Astrocyte (in vitro differentiated cells and primary cell): ENCODE measurements around the gene PDGFD. TPM values are rescaled to one million over a fixed set of nuclear protein-coding genes. Genes with fewer than 3 reads are reported as not detected.
A peak's percentile ranks its signal among the peaks of the same experiment; 100 is the strongest.

ENCODE experiments used
- DNase-seq: peaks from one replicate; pipeline ENCODE4 v3.0.0-alpha.2; 2010; ENCODE audit warnings: low read depth
- FAIRE-seq: peaks from 2 replicates; lab custom pipeline; 2011; peaks lifted over from hg19 to GRCh38; lab: Jason Lieb, UNC
- H2AFZ ChIP-seq: 2 replicates; pipeline ENCODE4 v1.6.0; 2012; ENCODE audit warnings: low read depth, low read length, inconsistent platforms
- H3K27ac ChIP-seq: 2 replicates; pipeline ENCODE4 v1.5.1; 2011; ENCODE audit warnings: low read depth, low read length, inconsistent platforms
- H3K27me3 ChIP-seq: 2 replicates; pipeline ENCODE4 v1.6.0; 2011; ENCODE audit warnings: low read length, inconsistent platforms; ENCODE audit not compliant: insufficient read depth
- H3K36me3 ChIP-seq: 2 replicates; pipeline ENCODE4 v1.5.1; 2011; ENCODE audit warnings: low read length, inconsistent platforms; ENCODE audit not compliant: insufficient read depth
- H3K4me1 ChIP-seq: 2 replicates; pipeline ENCODE4 v1.5.1; 2011; ENCODE audit warnings: low read length, inconsistent platforms; ENCODE audit not compliant: insufficient read depth
- H3K4me2 ChIP-seq: 2 replicates; pipeline ENCODE4 v1.6.0; 2012; ENCODE audit warnings: low read length, inconsistent platforms
- H3K4me3 ChIP-seq: 2 replicates; pipeline ENCODE4 v1.5.1; 2011; ENCODE audit warnings: low read depth, mild to moderate bottlenecking, low read length, inconsistent platforms; ENCODE audit not compliant: insufficient read depth
- H3K79me2 ChIP-seq: 2 replicates; pipeline ENCODE4 v1.6.0; 2012; ENCODE audit warnings: mild to moderate bottlenecking, low read length, inconsistent platforms; ENCODE audit not compliant: insufficient read depth
- H3K9ac ChIP-seq: 2 replicates; pipeline ENCODE4 v1.6.0; 2012; ENCODE audit warnings: mild to moderate bottlenecking, low read length, inconsistent platforms
- H3K9me3 ChIP-seq: 2 replicates; pipeline ENCODE4 v1.5.1; 2012; ENCODE audit warnings: low read depth, mild to moderate bottlenecking, low read length, inconsistent platforms; ENCODE audit not compliant: insufficient read depth
- H4K20me1 ChIP-seq: 2 replicates; pipeline ENCODE4 v1.6.0; 2012; ENCODE audit warnings: low read length, inconsistent platforms; ENCODE audit not compliant: insufficient read depth
- H3K27ac Mint-ChIP-seq: one replicate; pipeline ENCODE4 v1.8.0; 2021; ENCODE audit warnings: mild to moderate bottlenecking, mixed read lengths; ENCODE audit not compliant: unreplicated experiment
- H3K27me3 Mint-ChIP-seq: one replicate; pipeline ENCODE4 v1.8.0; 2021; ENCODE audit warnings: low read depth, mixed read lengths; ENCODE audit not compliant: unreplicated experiment
- H3K36me3 Mint-ChIP-seq: one replicate; pipeline ENCODE4 v1.8.0; 2021; ENCODE audit warnings: low read depth, mixed read lengths; ENCODE audit not compliant: unreplicated experiment
- H3K4me1 Mint-ChIP-seq: one replicate; pipeline ENCODE4 v1.8.0; 2021; ENCODE audit warnings: low read depth, mixed read lengths; ENCODE audit not compliant: unreplicated experiment
- H3K4me3 Mint-ChIP-seq: one replicate; pipeline ENCODE4 v1.8.0; 2021; ENCODE audit warnings: mild to moderate bottlenecking, moderate library complexity, mixed read lengths; ENCODE audit not compliant: unreplicated experiment
- H3K9me3 Mint-ChIP-seq: one replicate; pipeline ENCODE4 v1.8.0; 2021; ENCODE audit warnings: mild to moderate bottlenecking, mixed read lengths; ENCODE audit not compliant: unreplicated experiment
- EZH2 ChIP-seq: IDR thresholded peaks from 2 replicates; pipeline ENCODE4 v1.6.1; 2012; ENCODE audit warnings: mild to moderate bottlenecking, low read length, inconsistent platforms; ENCODE audit not compliant: insufficient read depth
- total RNA-seq: library from RNA; stranded (reverse); gene quantifications from 2 replicates; pipeline ENCODE4 v1.2.1, GENCODE V29; 2021
- TF ChIP-seq, protein P1 (sequence below): IDR thresholded peaks from 2 replicates; pipeline ENCODE4 v1.5.1; 2011; ENCODE audit warnings: low read depth, mild to moderate bottlenecking, inconsistent platforms, low read length, moderate library complexity; ENCODE audit not compliant: insufficient read depth

PDGFD gene
- total RNA-seq, 1 donor from 2014 or later = 2.6 TPM

DNA sequence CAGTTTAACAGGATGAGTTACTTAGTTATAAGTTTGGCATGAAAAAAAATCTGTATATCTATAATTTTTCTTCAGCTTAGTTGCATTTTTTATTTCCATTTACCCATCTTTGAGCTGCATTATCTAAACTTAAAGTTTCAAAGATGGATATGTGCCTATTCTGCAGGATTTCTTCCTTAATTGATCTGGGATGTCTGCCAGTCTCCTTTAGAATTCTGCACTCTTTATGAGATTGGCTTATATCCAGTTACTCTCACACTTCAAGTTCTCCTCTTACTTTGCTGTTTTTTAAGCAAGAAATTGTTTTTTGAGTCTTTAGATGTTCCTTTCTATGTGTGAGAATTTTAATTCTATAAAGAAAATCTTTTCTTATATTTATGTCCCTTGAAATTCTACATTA, 5.1 kb upstream of the PDGFD start:
- FAIRE-seq = no peak
- H3K9me3 ChIP-seq = no peaks in the 10 kb centered on the region
- no peaks in the 10 kb centered on the region for H3K27me3 Mint-ChIP-seq

GRCh38 chr11:104165014-104165413, 1.1 kb upstream of the PDGFD start:
- Mint-ChIP-seq H3K27me3 (no peaks in the 10 kb centered on the region), H3K9me3 (no peaks in the 10 kb centered on the region), H3K4me3 (peak overlapping the region; percentile 9), H3K36me3 (no peaks in the 10 kb centered on the region), H3K4me1 (no peaks in the 10 kb centered on the region), H3K27ac (no peak overlapping the region)
- peaks cover 6% of the 10 kb centered on the region for H3K4me1 ChIP-seq
- no peaks in the 10 kb centered on the region for H3K9me3 ChIP-seq
- H4K20me1 ChIP-seq = no peaks in the 10 kb centered on the region
- H3K27me3 ChIP-seq = no peaks in the 10 kb centered on the region
- DNase-seq (no peak), FAIRE-seq (no peak)
- peak overlapping the region; percentile 31 for H2AFZ ChIP-seq
- H3K4me2 ChIP-seq = no peak overlapping the region
- no peaks in the 10 kb centered on the region for H3K79me2 ChIP-seq
- TF ChIP-seq, protein P1, sequence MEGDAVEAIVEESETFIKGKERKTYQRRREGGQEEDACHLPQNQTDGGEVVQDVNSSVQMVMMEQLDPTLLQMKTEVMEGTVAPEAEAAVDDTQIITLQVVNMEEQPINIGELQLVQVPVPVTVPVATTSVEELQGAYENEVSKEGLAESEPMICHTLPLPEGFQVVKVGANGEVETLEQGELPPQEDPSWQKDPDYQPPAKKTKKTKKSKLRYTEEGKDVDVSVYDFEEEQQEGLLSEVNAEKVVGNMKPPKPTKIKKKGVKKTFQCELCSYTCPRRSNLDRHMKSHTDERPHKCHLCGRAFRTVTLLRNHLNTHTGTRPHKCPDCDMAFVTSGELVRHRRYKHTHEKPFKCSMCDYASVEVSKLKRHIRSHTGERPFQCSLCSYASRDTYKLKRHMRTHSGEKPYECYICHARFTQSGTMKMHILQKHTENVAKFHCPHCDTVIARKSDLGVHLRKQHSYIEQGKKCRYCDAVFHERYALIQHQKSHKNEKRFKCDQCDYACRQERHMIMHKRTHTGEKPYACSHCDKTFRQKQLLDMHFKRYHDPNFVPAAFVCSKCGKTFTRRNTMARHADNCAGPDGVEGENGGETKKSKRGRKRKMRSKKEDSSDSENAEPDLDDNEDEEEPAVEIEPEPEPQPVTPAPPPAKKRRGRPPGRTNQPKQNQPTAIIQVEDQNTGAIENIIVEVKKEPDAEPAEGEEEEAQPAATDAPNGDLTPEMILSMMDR = no peak
- no peak for TF ChIP-seq EZH2
- H3K27ac ChIP-seq = no peak overlapping the region
- no peak overlapping the region for H3K9ac ChIP-seq
- no peaks in the 10 kb centered on the region for H3K36me3 ChIP-seq
- H3K4me3 ChIP-seq = no peak overlapping the region

More for the DNA sequence above, 5.1 kb upstream of the PDGFD start:
- no peak overlapping the region for H3K9ac ChIP-seq
- Mint-ChIP-seq H3K4me3 (no peak overlapping the region), H3K36me3 (no peaks in the 10 kb centered on the region), H3K4me1 (no peaks in the 10 kb centered on the region), H3K9me3 (no peaks in the 10 kb centered on the region), H3K27ac (no peak overlapping the region)
- DNase-seq = no peak
- no peak overlapping the region for H3K4me3 ChIP-seq
- no peaks in the 10 kb centered on the region for H4K20me1 ChIP-seq
- no peaks in the 10 kb centered on the region for H3K27me3 ChIP-seq
- H3K27ac ChIP-seq = no peak overlapping the region
- H3K4me2 ChIP-seq = no peak overlapping the region
- no peak overlapping the region for H2AFZ ChIP-seq
- H3K4me1 ChIP-seq = no peaks in the 10 kb centered on the region
- no peaks in the 10 kb centered on the region for H3K36me3 ChIP-seq
- no peaks in the 10 kb centered on the region for H3K79me2 ChIP-seq
- TF ChIP-seq, protein P1 = no peak
- TF ChIP-seq EZH2 = no peak

DNA sequence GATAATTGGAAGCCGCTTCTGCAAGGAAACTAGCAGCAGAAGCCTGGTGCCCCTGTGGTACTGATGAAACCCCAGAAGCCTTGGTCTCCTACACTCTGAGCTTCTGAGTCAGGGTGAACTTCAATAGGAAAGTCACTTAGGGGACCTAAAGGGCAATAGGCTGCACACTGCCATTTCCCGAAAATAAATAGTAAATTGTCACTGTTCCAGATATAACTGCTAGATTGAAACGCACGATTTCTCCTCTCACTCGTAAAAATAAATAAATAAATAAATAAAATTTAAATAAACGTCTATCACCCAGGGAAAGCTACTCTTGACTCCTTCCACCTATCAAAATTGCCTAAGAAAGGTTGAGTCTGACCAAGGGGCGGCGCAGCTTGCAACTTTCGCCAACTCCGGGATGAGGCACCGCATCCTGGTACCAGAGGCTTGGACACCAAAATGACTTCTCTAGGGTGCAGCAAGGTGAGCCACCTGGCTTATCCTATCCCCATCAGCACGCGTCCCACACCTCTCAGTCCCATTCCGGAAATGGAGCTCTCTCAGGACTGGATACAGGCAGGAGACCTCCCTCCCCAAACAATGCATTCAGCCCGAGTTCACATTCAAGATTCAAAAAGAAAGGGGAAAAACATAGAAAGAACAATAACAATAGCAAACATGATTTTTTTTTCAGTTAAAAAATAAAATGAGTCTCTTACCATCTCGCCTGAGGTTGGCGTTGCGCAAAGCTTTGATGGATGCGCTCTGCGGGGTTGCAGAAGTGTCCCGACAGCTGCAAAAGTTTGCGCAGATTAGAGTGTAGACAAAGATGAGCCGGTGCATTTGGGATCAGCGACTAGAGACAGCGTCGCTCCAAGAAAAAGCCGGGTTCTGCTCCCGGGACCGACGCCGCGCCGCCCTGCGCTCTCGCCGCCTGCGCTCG, 583 bp downstream of the PDGFD start:
- H3K27me3 Mint-ChIP-seq = no peaks in the 10 kb centered on the region
- DNase-seq = peak; percentile 27

More for the DNA sequence above, 583 bp downstream of the PDGFD start:
- H3K36me3 ChIP-seq = no peaks in the 10 kb centered on the region
- H3K9ac ChIP-seq = peak overlapping the region; percentile 66
- Mint-ChIP-seq H3K4me3 (peak overlapping the region; percentile 91), H3K9me3 (no peaks in the 10 kb centered on the region), H3K4me1 (no peaks in the 10 kb centered on the region), H3K36me3 (no peaks in the 10 kb centered on the region), H3K27ac (no peak overlapping the region)
- H3K27me3 ChIP-seq = no peaks in the 10 kb centered on the region
- H3K9me3 ChIP-seq = no peaks in the 10 kb centered on the region
- H2AFZ ChIP-seq = peak overlapping the region; percentile 97
- H3K4me3 ChIP-seq = peak overlapping the region; percentile 81
- TF ChIP-seq EZH2 = no peak
- TF ChIP-seq, protein P1 = no peak
- H3K4me1 ChIP-seq = peaks cover 6% of the 10 kb centered on the region
- no peaks in the 10 kb centered on the region for H3K79me2 ChIP-seq
- H3K27ac ChIP-seq = no peak overlapping the region
- peak overlapping the region; percentile 91 for H3K4me2 ChIP-seq
- H4K20me1 ChIP-seq = no peaks in the 10 kb centered on the region
- no peak for FAIRE-seq
